Endodermal cell (in vitro differentiated cells): ENCODE measurements around the gene FCN2. TPM values are rescaled to one million over a fixed set of nuclear protein-coding genes. Genes with fewer than 3 reads are reported as not detected.

Source experiments
- DNase-seq: peaks from one replicate; pipeline ENCODE4 v3.0.0-alpha.2; 2017
- H3K27ac ChIP-seq: 2 replicates; pipeline ENCODE4 v1.5.1; 2013; ENCODE audit warnings: mild to moderate bottlenecking, low read depth, low read length, moderate library complexity
- H3K27me3 ChIP-seq: 2 replicates; pipeline ENCODE4 v1.6.1; 2013; ENCODE audit warnings: mild to moderate bottlenecking, low read length, moderate library complexity; ENCODE audit not compliant: insufficient read depth, control insufficient read depth, poor library complexity, severe bottlenecking
- H3K36me3 ChIP-seq: 2 replicates; pipeline ENCODE4 v1.7.0; 2013; ENCODE audit warnings: mild to moderate bottlenecking, low read length, moderate library complexity; ENCODE audit not compliant: control insufficient read depth, insufficient read depth
- H3K4me1 ChIP-seq: one replicate; pipeline ENCODE4 v1.7.0; 2013; ENCODE audit warnings: low read length; ENCODE audit not compliant: control insufficient read depth, insufficient read depth
- H3K4me3 ChIP-seq: 2 replicates; pipeline ENCODE4 v1.5.1; 2013; ENCODE audit warnings: mild to moderate bottlenecking, low read length, moderate library complexity
- H3K9ac ChIP-seq: 2 replicates; pipeline ENCODE4 v1.6.1; 2013; ENCODE audit warnings: mild to moderate bottlenecking, low read length, moderate library complexity; ENCODE audit not compliant: poor library complexity, severe bottlenecking; ENCODE audit errors: extremely low read depth
- H3K9me3 ChIP-seq: 2 replicates; pipeline ENCODE4 v1.6.1; 2013; ENCODE audit warnings: mild to moderate bottlenecking, low read length, moderate library complexity; ENCODE audit not compliant: control insufficient read depth
- H3K27ac Mint-ChIP-seq: 2 replicates; pipeline ENCODE4 v1.8.0; 2020; ENCODE audit warnings: mixed read lengths
- H3K27me3 Mint-ChIP-seq: 2 replicates; pipeline ENCODE4 v1.8.0; 2021; ENCODE audit warnings: mild to moderate bottlenecking, mixed read lengths; ENCODE audit not compliant: insufficient read depth
- H3K36me3 Mint-ChIP-seq: 2 replicates; pipeline ENCODE4 v1.8.0; 2020; ENCODE audit warnings: low read depth, mixed read lengths
- H3K4me1 Mint-ChIP-seq: 2 replicates; pipeline ENCODE4 v1.8.0; 2020; ENCODE audit warnings: mixed read lengths
- H3K4me3 Mint-ChIP-seq: 2 replicates; pipeline ENCODE4 v1.8.0; 2020; ENCODE audit warnings: mild to moderate bottlenecking, moderate library complexity, mixed read lengths
- H3K9me3 Mint-ChIP-seq: 2 replicates; pipeline ENCODE4 v1.8.0; 2020; ENCODE audit warnings: mild to moderate bottlenecking, mixed read lengths
- WGBS, 2 experiments: methylation state at CpG; one replicate each; pipeline versions ENCODE4 v1.1.5 to v1.1.7; 2013; ENCODE audit warnings: missing lambda C conversion rate in 2 of 2, mixed read lengths in 1 of 2; ENCODE audit not compliant: insufficient coverage in 1 of 2, insufficient read length in 1 of 2; 5-methylcytosine and 5-hydroxymethylcytosine counted together
- total RNA-seq, 2 donors: library from RNA; stranded (reverse); fragmentation: NEBNext Ultra II Directional in 1 of 2; extraction: Animal tissue kit (Norgen Biotek cat#: 25700) in 1 of 2; gene quantifications; 2 replicates in 1 of 2; 3 replicates in 1 of 2; pipeline ENCODE4 v1.2.1, GENCODE V29; 2021
- TF ChIP-seq, protein P1 (sequence below): fragments of 200-600 bp; sonication (generic); conservative IDR thresholded peaks from 2 replicates; pipeline ENCODE4 v1.5.0; 2021; ENCODE audit warnings: antibody characterized with exemption, mild to moderate bottlenecking

FCN2 gene
- total RNA-seq, 2 donors from 2014 or later = not detected

DNA sequence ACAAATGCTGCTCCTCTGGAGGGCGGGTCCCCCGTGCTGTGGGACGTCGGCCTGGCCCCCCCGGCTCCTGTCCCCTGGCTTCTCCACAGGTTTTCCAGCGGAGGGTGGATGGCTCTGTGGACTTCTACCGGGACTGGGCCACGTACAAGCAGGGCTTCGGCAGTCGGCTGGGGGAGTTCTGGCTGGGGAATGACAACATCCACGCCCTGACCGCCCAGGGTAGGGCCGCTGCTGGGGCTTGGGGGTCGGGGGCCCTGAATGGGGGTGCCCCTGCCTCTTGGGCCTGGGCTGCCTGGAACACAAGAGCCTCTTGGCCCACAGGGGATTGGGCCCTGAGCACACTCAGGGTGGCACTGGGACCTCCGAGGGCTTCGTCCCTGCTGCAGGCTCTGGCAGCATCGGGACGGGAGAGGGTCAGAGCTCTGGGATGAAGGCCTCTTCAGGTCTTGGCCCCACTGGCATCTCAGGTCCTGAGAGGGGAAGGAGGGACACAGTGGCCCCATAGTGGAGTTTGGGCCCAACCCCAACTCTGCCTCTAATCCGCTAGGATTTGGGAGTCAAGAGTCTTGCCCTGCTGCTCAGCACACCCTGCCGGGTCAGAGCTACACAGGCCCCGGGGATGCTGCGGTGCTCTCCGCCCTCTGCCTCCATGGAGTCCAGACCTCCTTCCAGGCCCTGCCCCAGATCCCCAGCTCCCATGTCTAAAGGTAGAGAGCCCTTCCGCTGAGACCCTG, 5.2 kb downstream of the FCN2 start:
- Histone ChIP-seq H3K27ac (no peak overlapping the region), H3K9ac (no peak overlapping the region), H3K27me3 (no peaks in the 10 kb centered on the region), H3K4me1 (no peaks in the 10 kb centered on the region), H3K4me3 (no peak overlapping the region), H3K36me3 (no peaks in the 10 kb centered on the region), H3K9me3 (no peaks in the 10 kb centered on the region)
- no peaks in the 10 kb centered on the region for H3K36me3 Mint-ChIP-seq
- TF ChIP-seq, protein P1, sequence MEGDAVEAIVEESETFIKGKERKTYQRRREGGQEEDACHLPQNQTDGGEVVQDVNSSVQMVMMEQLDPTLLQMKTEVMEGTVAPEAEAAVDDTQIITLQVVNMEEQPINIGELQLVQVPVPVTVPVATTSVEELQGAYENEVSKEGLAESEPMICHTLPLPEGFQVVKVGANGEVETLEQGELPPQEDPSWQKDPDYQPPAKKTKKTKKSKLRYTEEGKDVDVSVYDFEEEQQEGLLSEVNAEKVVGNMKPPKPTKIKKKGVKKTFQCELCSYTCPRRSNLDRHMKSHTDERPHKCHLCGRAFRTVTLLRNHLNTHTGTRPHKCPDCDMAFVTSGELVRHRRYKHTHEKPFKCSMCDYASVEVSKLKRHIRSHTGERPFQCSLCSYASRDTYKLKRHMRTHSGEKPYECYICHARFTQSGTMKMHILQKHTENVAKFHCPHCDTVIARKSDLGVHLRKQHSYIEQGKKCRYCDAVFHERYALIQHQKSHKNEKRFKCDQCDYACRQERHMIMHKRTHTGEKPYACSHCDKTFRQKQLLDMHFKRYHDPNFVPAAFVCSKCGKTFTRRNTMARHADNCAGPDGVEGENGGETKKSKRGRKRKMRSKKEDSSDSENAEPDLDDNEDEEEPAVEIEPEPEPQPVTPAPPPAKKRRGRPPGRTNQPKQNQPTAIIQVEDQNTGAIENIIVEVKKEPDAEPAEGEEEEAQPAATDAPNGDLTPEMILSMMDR = no peak
- no peaks in the 10 kb centered on the region for H3K27me3 Mint-ChIP-seq
- no peak overlapping the region for H3K4me3 Mint-ChIP-seq
- no peaks in the 10 kb centered on the region for H3K4me1 Mint-ChIP-seq
- no peaks in the 10 kb centered on the region for H3K9me3 Mint-ChIP-seq
- no peak overlapping the region for H3K27ac Mint-ChIP-seq
- 91 to 96% methylated on average over 14 to 24 of the region's 24 CpGs for WGBS, 2 experiments
- no peak for DNase-seq

DNA sequence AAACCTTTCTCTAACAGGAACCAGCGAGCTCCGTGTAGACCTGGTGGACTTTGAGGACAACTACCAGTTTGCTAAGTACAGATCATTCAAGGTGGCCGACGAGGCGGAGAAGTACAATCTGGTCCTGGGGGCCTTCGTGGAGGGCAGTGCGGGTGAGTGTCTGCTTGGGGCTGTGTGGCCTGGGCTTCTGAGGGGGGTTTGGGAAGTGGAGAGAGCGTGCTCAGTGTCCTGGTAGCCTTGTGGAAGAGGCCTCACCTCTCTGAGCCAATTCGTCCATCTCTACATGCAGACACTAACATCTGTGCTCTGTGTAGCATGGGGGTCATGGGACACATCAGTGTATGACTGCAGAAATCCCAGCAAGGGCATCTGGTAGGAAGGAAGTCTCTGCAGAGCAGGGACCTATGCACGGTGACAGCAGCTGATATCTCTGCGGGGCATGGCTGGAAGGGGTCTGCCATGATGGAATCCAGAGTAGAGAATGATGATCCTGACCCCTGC, 5.9 kb downstream of the FCN2 start:
- H3K9me3 ChIP-seq = no peaks in the 10 kb centered on the region
- WGBS, 2 experiments = 86 to 90% methylated on average over 8 to 11 of the region's 11 CpGs
- no peak for DNase-seq
- Mint-ChIP-seq H3K36me3 (no peaks in the 10 kb centered on the region), H3K27me3 (no peaks in the 10 kb centered on the region), H3K9me3 (no peaks in the 10 kb centered on the region), H3K4me1 (no peaks in the 10 kb centered on the region), H3K27ac (no peak overlapping the region), H3K4me3 (no peak overlapping the region)
- H3K9ac ChIP-seq = no peak overlapping the region
- no peak overlapping the region for H3K27ac ChIP-seq
- H3K4me3 ChIP-seq = no peak overlapping the region
- H3K36me3 ChIP-seq = no peaks in the 10 kb centered on the region
- H3K27me3 ChIP-seq = no peaks in the 10 kb centered on the region
- H3K4me1 ChIP-seq = no peaks in the 10 kb centered on the region
- TF ChIP-seq, protein P1 = no peak

DNA sequence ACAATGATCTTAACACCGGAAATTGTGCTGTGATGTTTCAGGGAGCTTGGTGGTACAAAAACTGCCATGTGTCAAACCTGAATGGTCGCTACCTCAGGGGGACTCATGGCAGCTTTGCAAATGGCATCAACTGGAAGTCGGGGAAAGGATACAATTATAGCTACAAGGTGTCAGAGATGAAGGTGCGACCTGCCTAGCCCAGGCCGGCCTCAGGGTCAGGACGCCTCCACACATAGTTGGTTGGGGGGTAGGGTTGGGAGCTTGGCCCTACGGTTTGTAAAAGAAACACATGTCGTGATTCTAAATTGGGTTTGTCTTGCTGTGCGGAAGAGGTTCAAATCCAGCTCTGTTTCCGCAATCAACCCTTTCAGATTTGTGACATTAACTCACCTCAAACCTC, 6.6 kb downstream of the FCN2 start:
- H3K4me3 ChIP-seq = no peak overlapping the region
- TF ChIP-seq, protein P1 = no peak
- no peaks in the 10 kb centered on the region for H3K27me3 Mint-ChIP-seq
- no peak overlapping the region for H3K4me3 Mint-ChIP-seq
- no peak overlapping the region for H3K9ac ChIP-seq
- no peaks in the 10 kb centered on the region for H3K4me1 Mint-ChIP-seq
- WGBS, 2 experiments = 88 to 94% methylated on average over 7 to 10 of the region's 10 CpGs
- H3K27ac ChIP-seq = no peak overlapping the region
- no peaks in the 10 kb centered on the region for H3K9me3 Mint-ChIP-seq
- H3K27ac Mint-ChIP-seq = no peak overlapping the region
- H3K9me3 ChIP-seq = no peaks in the 10 kb centered on the region
- DNase-seq = no peak
- H3K36me3 Mint-ChIP-seq = no peaks in the 10 kb centered on the region
- no peaks in the 10 kb centered on the region for H3K4me1 ChIP-seq
- H3K27me3 ChIP-seq = no peaks in the 10 kb centered on the region
- no peaks in the 10 kb centered on the region for H3K36me3 ChIP-seq
